ENCODE results near the gene STOX2. TPM values are rescaled to one million over a fixed set of nuclear protein-coding genes. Genes with fewer than 3 reads are reported as not detected.

The STOX2 gene
- total and polyA plus RNA-seq, 2 of the 8 experiments (the other 6 are each of a cell fraction or from before 2014, with no cell fraction given): 5.5 to 20.0 TPM

DNA sequence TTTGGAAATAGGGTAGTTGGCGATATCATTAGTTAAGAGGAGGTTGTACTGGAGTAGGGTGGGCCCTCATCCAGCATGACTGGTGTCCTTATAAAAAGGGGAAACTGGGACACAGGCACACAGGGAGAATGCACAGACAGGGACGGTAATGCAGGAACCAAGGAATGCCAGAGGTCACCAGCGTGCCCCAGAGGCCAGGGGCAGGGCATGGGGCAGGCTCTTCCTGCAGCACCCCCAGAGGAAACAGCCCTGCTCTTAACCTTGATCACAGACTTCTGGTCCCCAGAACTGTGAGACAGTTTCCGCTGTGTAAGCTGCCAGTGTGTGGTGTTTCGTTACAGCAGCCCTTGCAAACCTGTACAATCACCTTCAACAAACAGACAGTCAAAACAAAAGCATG lies 15.9 kb upstream of the STOX2 start:
- DNase-seq (ENCODE audit: low read depth in 1 of 2, low spot score in 2 of 2) (no peak), FAIRE-seq (no peak)
- Histone ChIP-seq H2BK12ac (ENCODE audit: low read depth, low read length) (no peak overlapping the region), H2BK120ac (replicated peaks; ENCODE audit: low read depth, low read length) (no peak overlapping the region), H2AK5ac (ENCODE audit: low read depth, low read length) (no peak overlapping the region), H3K27me3 (replicated peaks in 1 of 4; ENCODE audit: control insufficient read depth in 3 of 4, extremely low read depth in 1 of 4, insufficient read depth in 3 of 4, low read length in 3 of 4) (no peaks in the 10 kb centered on the region), H3K27ac (ENCODE audit: low read depth, low read length) (no peak overlapping the region), H3K9me3 (ENCODE audit: insufficient read depth in 2 of 2, low read depth in 1 of 2, low read length in 1 of 2) (no peaks in the 10 kb centered on the region), H2BK15ac (ENCODE audit: low read length) (no peak overlapping the region), H2BK5ac (ENCODE audit: low read depth, low read length) (no peak overlapping the region), H3K18ac (ENCODE audit: extremely low read depth, low read length) (no peak overlapping the region), H3K9ac (replicated peaks in 1 of 4; ENCODE audit: extremely low read depth in 1 of 4, low read depth in 3 of 4, low read length in 3 of 4) (no peak overlapping the region), H2BK20ac (ENCODE audit: low read length) (no peak overlapping the region), H4K8ac (ENCODE audit: extremely low read depth, insufficient read depth, low read length) (no peak overlapping the region), H3K4me1 (replicated peaks in 1 of 4; ENCODE audit: control insufficient read depth in 3 of 4, insufficient read depth in 4 of 4, low read length in 3 of 4) (no peaks in the 10 kb centered on the region), H3K56ac (replicated peaks; ENCODE audit: insufficient read length, low read depth, low read length) (no peak overlapping the region), H3K23me2 (ENCODE audit: low read depth, low read length) (no peaks in the 10 kb centered on the region), H3K79me1 (ENCODE audit: low read depth, low read length) (no peaks in the 10 kb centered on the region; the same call in 1 of the 2 replicates), H3K4ac (replicated peaks; ENCODE audit: insufficient read length, low read depth, low read length) (no peak overlapping the region), H3K79me2 (ENCODE audit: control insufficient read depth in 1 of 2, insufficient read depth in 2 of 2, low read length in 2 of 2) (no peaks in the 10 kb centered on the region), H4K5ac (ENCODE audit: insufficient read length, low read depth, low read length) (no peak overlapping the region), H3K4me3 (ENCODE audit: extremely low read depth in 1 of 4, insufficient read depth in 2 of 4, low read depth in 3 of 4, low read length in 4 of 4) (no peak overlapping the region), H3K14ac (ENCODE audit: insufficient read length) (no peak overlapping the region), H2AFZ (ENCODE audit: low read length) (no peak overlapping the region), H4K91ac (replicated peaks; ENCODE audit: insufficient read length, low read length) (no peak overlapping the region), H4K20me1 (replicated peaks in 1 of 2; ENCODE audit: control insufficient read depth in 1 of 2, insufficient read depth in 2 of 2, low read length in 2 of 2) (no peaks in the 10 kb centered on the region), H3K36me3 (ENCODE audit: control insufficient read depth in 2 of 4, insufficient read depth in 4 of 4, low read length in 3 of 4) (no peaks in the 10 kb centered on the region), H3K23ac (ENCODE audit: insufficient read length) (no peak overlapping the region), H3K4me2 (ENCODE audit: insufficient read depth in 1 of 2, low read depth in 2 of 2, low read length in 2 of 2) (no peak overlapping the region)
- ChIA-PET CTCF (ENCODE audit: partially characterized antibody) (interaction anchor here (1.2 to 1.5 kb wide), 2 partner anchors 20 to 274 kb away, joined by 3 to 4 read pairs; no protein-coding TSS in a partner anchor), POLR2A (ENCODE audit: partially characterized antibody) (no interaction called here)
- WGBS, 2 experiments (ENCODE audit: extremely low coverage in 1 of 2, insufficient coverage in 1 of 2, insufficient read length in 1 of 2, insufficient replicate concordance in 2 of 2, low coverage in 1 of 2, low lambda C conversion rate in 2 of 2, missing lambda C conversion rate in 1 of 2): 89% methylated on average over 5 of the region's 5 CpGs; no CpG with 5 or more reads in 1 of the 2 experiments
- no peak for TF ChIP-seq SAP30 (IDR thresholded peaks at IDR 0.05; ENCODE audit: insufficient read depth, insufficient replicate concordance, low read length)
- TF ChIP-seq CTBP2 (IDR thresholded peaks at IDR 0.05; ENCODE audit: borderline replicate concordance, insufficient read depth, insufficient read length, low read length): no peak
- TF ChIP-seq RFX5 (IDR thresholded peaks at IDR 0.05; ENCODE audit: borderline replicate concordance, low read depth, low read length): no peak
- no peak for TF ChIP-seq PHF8 (conservative IDR thresholded peaks at IDR 0.05; ENCODE audit: low read depth, low read length)
- no peak for TF ChIP-seq GTF2F1 (IDR thresholded peaks at IDR 0.05; ENCODE audit: borderline replicate concordance, low read depth, low read length)
- no peak for TF ChIP-seq JUN (IDR thresholded peaks at IDR 0.05; ENCODE audit: low read depth, low read length)
- TF ChIP-seq RNF2 (IDR thresholded peaks at IDR 0.05; ENCODE audit: borderline replicate concordance, low read depth, low read length, missing control alignments, poor library complexity, severe bottlenecking): no peak
- no peak for TF ChIP-seq KDM1A (IDR thresholded peaks at IDR 0.05; ENCODE audit: borderline replicate concordance, low read length)
- no peak for TF ChIP-seq KDM5A (IDR thresholded peaks at IDR 0.05; ENCODE audit: low read length)
- TF ChIP-seq ASH2L (IDR thresholded peaks at IDR 0.05; ENCODE audit: low read length): no peak
- no peak for TF ChIP-seq RBBP5 (IDR thresholded peaks at IDR 0.05; ENCODE audit: borderline replicate concordance, low read depth, low read length)
- no peak for TF ChIP-seq BCL11A (IDR thresholded peaks at IDR 0.05; ENCODE audit: low read depth in 2 of 2, low read length in 2 of 2)
- no peak for TF ChIP-seq RAD21 (IDR thresholded peaks at IDR 0.05 in 1 of 2, conservative IDR thresholded peaks at IDR 0.05 in 1 of 2; ENCODE audit: low read depth in 2 of 2, low read length in 2 of 2)
